Choroid plexus epithelial cell (primary cell): Measurements from ENCODE around the gene FAM98C.

Experiments
- DNase-seq: peaks from one replicate; pipeline ENCODE4 v3.0.0-alpha.2; 2010; ENCODE audit warnings: low read depth
- H3K4me3 ChIP-seq: 2 replicates; pipeline ENCODE4 v1.5.1; 2011; ENCODE audit warnings: low read depth, mild to moderate bottlenecking, control low read depth, low read length, moderate library complexity
- TF ChIP-seq, protein P1 (sequence below): conservative IDR thresholded peaks from 2 replicates; pipeline ENCODE4 v1.5.1; 2011; ENCODE audit warnings: low read depth, mild to moderate bottlenecking, control low read depth, inconsistent platforms, low read length, moderate library complexity

FAM98C gene

DNA sequence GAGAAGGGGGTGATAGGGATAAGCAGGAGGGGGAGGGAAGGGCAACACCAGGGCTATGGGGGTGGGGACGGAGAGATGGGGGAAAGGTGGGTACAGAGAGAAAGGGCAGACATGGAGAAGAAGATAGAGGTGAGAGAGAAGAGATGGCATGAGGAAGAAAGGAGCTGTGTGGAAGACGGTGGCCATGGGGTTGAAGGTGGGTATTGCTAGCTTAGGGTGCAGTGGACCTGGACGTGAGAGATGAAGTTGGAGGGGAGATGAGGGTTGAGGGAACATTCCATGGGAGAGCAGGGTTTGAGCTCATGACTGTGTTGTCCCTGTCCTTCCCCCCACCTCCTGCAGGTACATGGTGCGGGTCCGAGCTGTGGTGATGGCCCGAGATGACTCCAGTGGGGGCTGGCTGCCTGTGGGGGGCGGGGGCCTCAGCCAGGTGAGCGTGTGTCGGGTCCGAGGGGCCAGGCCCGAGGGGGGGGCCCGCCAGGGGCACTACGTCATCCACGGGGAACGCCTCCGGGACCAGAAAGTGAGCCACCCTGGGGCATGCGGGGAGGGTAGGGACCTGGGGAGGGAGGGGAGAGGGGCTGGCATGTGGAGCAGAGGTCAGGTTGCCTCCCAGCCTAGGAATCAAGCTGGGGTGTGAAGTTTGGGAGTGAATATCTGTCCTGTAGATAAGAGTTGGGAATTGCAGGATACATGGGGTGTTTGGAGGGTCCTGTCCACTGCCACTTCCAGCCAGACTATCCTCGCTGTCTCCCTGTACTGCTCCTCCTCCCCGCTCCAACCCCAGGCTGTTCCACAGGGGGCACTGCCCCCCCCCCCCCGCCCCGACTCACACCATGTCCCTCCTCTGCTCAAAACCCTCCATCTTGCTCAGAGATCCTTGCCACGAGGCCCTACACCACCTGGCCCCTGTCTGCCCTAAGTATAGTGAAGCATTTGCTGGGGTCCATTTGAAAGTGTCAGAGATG, 12.7 kb upstream of the FAM98C start:
- H3K4me3 ChIP-seq: peak overlapping the region; percentile 17
- TF ChIP-seq, protein P1, sequence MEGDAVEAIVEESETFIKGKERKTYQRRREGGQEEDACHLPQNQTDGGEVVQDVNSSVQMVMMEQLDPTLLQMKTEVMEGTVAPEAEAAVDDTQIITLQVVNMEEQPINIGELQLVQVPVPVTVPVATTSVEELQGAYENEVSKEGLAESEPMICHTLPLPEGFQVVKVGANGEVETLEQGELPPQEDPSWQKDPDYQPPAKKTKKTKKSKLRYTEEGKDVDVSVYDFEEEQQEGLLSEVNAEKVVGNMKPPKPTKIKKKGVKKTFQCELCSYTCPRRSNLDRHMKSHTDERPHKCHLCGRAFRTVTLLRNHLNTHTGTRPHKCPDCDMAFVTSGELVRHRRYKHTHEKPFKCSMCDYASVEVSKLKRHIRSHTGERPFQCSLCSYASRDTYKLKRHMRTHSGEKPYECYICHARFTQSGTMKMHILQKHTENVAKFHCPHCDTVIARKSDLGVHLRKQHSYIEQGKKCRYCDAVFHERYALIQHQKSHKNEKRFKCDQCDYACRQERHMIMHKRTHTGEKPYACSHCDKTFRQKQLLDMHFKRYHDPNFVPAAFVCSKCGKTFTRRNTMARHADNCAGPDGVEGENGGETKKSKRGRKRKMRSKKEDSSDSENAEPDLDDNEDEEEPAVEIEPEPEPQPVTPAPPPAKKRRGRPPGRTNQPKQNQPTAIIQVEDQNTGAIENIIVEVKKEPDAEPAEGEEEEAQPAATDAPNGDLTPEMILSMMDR: no peak
- no peak for DNase-seq

DNA sequence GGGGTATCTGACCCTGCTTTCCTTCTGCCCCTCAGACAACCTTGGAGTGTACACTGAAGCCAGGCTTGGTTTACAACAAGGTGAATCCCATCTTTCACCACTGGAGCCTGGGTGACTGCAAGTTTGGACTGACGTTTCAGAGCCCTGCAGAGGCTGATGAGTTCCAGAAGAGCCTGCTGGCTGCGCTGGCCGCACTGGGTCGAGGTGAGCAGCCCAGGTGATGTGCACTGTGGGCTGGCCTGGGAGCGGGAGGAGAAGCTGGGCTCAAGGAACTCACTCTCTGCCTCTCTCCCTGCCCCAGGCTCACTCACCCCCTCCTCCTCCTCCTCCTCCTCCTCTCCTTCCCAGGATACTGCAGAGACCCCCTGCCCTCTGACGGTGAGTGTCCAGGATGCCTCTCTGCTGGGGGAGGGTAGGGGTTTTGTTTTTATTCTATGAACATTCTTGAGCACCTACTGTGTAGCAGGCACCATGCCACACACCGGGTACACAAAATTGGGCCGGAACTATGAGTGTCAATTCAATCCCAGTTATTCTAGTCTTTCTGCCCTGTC, 10.9 kb upstream of the FAM98C start:
- TF ChIP-seq, protein P1: no peak
- H3K4me3 ChIP-seq: no peak overlapping the region
- no peak for DNase-seq

DNA sequence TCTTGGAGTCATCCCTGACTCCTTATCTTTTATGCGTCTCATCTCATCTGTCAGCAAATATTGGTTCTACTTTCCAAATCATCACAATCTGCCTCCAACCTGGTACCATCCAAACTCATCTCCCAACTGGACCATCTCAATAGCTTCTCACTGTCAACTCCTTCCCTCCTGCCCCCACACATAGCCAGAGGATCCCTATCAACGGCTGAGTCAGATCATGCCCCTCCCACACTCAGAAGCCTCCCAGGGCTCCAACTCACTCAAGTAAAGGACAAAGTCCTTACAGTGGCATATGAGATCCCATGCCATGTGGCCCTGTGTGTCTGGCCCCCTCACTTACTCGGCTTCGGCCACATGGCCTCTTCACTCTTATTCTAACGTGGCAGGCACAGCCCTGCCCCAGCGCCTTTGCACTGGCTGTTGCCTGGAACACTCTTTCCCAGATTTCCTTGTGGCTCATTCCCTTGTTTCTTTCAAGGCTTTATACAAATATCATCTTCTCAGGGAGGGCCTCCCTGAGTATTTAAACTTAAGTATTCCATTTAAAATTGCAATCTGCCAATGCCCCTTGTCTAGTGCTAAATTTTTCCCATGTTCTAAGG, 10.1 kb upstream of the FAM98C start:
- H3K4me3 ChIP-seq: no peak overlapping the region
- TF ChIP-seq, protein P1: no peak
- DNase-seq: peak; percentile 41

DNA sequence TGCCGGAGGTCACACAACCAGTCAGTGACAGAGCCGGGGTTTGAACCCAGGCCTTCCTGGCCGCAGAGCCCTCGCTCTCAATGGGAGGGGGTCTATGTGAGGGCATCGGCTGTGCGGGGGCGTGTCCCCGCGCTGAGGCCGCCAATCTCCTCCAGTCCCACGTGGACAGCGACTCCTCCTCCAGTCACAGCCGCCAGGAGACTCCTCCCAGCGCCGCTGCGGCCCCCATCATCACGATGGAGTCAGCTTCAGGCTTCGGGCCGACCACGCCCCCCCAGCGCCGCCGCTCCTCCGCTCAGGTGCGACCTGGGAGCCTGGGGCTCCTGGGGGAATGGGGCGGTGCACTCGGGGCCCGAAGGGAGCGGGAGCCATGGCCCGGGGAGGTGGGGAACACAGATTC, 8.4 kb upstream of the FAM98C start:
- H3K4me3 ChIP-seq: peak overlapping the region; percentile 49
- DNase-seq: peak; percentile 57
- TF ChIP-seq, protein P1: no peak

DNA sequence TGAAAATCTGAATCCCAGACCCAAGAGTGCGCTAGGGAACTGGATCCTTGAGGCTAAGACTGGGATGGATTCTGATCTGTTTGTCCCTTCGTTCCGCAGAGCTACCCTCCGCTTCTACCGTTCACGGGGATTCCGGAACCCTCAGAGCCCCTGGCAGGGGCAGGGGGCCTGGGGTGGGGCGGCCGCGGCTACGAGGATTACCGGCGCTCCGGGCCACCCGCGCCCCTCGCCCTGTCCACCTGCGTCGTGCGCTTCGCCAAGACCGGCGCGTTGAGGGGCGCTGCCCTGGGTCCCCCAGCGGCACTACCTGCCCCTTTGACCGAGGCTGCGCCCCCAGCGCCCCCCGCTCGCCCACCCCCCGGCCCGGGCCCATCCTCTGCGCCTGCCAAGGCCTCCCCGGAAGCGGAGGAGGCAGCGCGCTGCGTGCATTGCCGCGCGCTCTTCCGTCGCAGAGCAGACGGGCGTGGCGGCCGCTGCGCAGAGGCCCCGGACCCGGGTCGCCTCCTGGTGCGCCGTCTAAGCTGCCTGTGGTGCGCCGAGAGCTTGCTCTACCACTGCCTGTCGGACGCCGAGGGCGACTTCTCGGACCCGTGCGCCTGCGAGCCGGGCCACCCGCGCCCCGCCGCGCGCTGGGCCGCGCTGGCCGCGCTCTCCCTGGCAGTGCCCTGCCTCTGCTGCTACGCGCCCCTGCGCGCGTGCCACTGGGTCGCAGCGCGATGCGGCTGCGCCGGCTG, 7.3 kb upstream of the FAM98C start:
- H3K4me3 ChIP-seq: peak overlapping the region; percentile 33
- TF ChIP-seq, protein P1: no peak
- no peak for DNase-seq

DNA sequence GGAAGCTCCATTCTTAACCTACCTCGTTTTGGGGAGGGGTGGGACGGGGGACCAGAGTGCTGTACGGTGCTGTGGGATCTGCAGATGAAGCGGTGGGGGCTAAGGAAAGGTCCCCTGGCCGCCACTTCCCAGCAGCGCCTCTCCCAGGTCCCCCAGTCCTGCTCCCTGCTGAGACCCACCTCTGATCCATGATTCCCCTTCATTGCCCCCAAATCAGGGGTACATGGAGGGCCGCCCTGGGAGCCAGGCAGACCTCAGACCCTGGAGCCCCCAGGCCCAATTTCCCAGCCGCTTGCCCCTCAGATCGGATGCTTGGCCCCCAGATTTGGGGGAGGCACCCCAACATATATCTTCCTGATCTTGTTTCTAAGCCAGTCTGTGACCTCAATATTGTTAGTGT, 3.8 kb upstream of the FAM98C start:
- H3K4me3 ChIP-seq: no peak overlapping the region
- TF ChIP-seq, protein P1: no peak
- DNase-seq: no peak
